ENCODE data around the gene DDI1. TPM values are rescaled to one million over a fixed set of nuclear protein-coding genes. Genes with fewer than 3 reads are reported as not detected.

DDI1 gene
- total and polyA plus RNA-seq, 2 of the 13 experiments (the other 11 are each of a cell fraction or from before 2014, with no cell fraction given), result not detected

DNA sequence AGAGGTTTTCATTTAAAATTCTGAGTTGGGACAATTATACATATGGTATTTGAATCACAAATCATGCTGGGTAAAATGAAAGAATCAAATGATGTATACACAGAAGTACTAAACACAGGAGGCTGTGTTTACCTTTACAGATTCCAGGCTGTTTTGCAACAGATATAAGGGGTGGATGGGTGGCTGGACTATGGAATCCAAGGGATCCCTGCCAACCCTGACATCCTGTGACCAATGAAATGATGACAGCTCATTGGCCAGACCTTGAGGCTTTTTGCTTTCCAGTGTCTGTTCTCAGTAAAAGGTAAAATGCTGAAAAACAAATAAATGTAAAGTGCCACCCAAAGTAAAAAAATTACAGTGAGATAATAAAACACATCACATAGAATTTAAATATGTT lies 3.3 kb upstream of the DDI1 start (continued):
- TF ChIP-seq CHD2 (IDR thresholded peaks at IDR 0.05; ENCODE audit: low read depth, low read length), result no peak
- no peak for TF ChIP-seq HDAC1 (CRISPR knock-in tag; IDR thresholded peaks at IDR 0.05)
- TF ChIP-seq ZNF12 (CRISPR knock-in tag; IDR thresholded peaks at IDR 0.05), result no peak
- TF ChIP-seq, protein P1, sequence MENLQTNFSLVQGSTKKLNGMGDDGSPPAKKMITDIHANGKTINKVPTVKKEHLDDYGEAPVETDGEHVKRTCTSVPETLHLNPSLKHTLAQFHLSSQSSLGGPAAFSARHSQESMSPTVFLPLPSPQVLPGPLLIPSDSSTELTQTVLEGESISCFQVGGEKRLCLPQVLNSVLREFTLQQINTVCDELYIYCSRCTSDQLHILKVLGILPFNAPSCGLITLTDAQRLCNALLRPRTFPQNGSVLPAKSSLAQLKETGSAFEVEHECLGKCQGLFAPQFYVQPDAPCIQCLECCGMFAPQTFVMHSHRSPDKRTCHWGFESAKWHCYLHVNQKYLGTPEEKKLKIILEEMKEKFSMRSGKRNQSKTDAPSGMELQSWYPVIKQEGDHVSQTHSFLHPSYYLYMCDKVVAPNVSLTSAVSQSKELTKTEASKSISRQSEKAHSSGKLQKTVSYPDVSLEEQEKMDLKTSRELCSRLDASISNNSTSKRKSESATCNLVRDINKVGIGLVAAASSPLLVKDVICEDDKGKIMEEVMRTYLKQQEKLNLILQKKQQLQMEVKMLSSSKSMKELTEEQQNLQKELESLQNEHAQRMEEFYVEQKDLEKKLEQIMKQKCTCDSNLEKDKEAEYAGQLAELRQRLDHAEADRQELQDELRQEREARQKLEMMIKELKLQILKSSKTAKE (CRISPR knock-in tag; IDR thresholded peaks at IDR 0.05; ENCODE audit: borderline replicate concordance), result no peak
- TF ChIP-seq, protein P2, sequence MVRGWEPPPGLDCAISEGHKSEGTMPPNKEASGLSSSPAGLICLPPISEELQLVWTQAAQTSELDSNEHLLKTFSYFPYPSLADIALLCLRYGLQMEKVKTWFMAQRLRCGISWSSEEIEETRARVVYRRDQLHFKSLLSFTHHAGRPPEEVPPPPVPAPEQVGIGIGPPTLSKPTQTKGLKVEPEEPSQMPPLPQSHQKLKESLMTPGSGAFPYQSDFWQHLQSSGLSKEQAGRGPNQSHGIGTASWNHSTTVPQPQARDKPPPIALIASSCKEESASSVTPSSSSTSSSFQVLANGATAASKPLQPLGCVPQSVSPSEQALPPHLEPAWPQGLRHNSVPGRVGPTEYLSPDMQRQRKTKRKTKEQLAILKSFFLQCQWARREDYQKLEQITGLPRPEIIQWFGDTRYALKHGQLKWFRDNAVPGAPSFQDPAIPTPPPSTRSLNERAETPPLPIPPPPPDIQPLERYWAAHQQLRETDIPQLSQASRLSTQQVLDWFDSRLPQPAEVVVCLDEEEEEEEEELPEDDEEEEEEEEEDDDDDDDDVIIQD (CRISPR knock-in tag; IDR thresholded peaks at IDR 0.05; ENCODE audit: low read depth), result peak; percentile 36; the same call in 1 of the 2 replicates
- TF ChIP-seq, protein P3, sequence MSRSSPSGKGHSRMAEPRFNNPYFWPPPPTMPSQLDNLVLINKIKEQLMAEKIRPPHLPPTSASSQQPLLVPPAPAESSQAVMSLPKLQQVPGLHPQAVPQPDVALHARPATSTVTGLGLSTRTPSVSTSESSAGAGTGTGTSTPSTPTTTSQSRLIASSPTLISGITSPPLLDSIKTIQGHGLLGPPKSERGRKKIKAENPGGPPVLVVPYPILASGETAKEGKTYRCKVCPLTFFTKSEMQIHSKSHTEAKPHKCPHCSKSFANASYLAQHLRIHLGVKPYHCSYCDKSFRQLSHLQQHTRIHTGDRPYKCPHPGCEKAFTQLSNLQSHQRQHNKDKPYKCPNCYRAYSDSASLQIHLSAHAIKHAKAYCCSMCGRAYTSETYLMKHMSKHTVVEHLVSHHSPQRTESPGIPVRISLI (CRISPR knock-in tag; IDR thresholded peaks at IDR 0.05; ENCODE audit: borderline replicate concordance), result no peak
- TF ChIP-seq SMYD3 (CRISPR knock-in tag; IDR thresholded peaks at IDR 0.05), result no peak
- TF ChIP-seq ZNF552 (CRISPR knock-in tag; IDR thresholded peaks at IDR 0.05; ENCODE audit: borderline replicate concordance), result no peak
- peak; percentile 66 for TF ChIP-seq HNF4A (CRISPR knock-in tag; IDR thresholded peaks at IDR 0.05)
- TF ChIP-seq THYN1 (CRISPR knock-in tag; IDR thresholded peaks at IDR 0.05; ENCODE audit: borderline replicate concordance, low read depth), result no peak
- TF ChIP-seq ZNF644 (CRISPR knock-in tag; IDR thresholded peaks at IDR 0.05; ENCODE audit: low read depth), result peak; percentile 83
- no peak for TF ChIP-seq FOXP1 (IDR thresholded peaks at IDR 0.05)
- TF ChIP-seq FOXP1 (CRISPR knock-in tag; IDR thresholded peaks at IDR 0.05), result peak; percentile 56
- no peak for TF ChIP-seq GTF3A (CRISPR knock-in tag; conservative IDR thresholded peaks at IDR 0.05)
- TF ChIP-seq TSC22D2 (CRISPR knock-in tag; IDR thresholded peaks at IDR 0.05; ENCODE audit: borderline replicate concordance), result no peak
- TF ChIP-seq SP5 (CRISPR knock-in tag; IDR thresholded peaks at IDR 0.05; ENCODE audit: borderline replicate concordance, low read depth), result no peak
- no peak for TF ChIP-seq TOE1 (CRISPR knock-in tag; IDR thresholded peaks at IDR 0.05)
- no peak for TF ChIP-seq TCF12 (IDR thresholded peaks at IDR 0.05)
- TF ChIP-seq TCF12 (CRISPR knock-in tag; IDR thresholded peaks at IDR 0.05), result no peak
- TF ChIP-seq, protein P4, sequence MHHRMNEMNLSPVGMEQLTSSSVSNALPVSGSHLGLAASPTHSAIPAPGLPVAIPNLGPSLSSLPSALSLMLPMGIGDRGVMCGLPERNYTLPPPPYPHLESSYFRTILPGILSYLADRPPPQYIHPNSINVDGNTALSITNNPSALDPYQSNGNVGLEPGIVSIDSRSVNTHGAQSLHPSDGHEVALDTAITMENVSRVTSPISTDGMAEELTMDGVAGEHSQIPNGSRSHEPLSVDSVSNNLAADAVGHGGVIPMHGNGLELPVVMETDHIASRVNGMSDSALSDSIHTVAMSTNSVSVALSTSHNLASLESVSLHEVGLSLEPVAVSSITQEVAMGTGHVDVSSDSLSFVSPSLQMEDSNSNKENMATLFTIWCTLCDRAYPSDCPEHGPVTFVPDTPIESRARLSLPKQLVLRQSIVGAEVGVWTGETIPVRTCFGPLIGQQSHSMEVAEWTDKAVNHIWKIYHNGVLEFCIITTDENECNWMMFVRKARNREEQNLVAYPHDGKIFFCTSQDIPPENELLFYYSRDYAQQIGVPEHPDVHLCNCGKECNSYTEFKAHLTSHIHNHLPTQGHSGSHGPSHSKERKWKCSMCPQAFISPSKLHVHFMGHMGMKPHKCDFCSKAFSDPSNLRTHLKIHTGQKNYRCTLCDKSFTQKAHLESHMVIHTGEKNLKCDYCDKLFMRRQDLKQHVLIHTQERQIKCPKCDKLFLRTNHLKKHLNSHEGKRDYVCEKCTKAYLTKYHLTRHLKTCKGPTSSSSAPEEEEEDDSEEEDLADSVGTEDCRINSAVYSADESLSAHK (CRISPR knock-in tag; IDR thresholded peaks at IDR 0.05; ENCODE audit: borderline replicate concordance), result no peak
- no peak for TF ChIP-seq ZNF782 (CRISPR knock-in tag; IDR thresholded peaks at IDR 0.05; ENCODE audit: borderline replicate concordance)
- TF ChIP-seq, protein P5, sequence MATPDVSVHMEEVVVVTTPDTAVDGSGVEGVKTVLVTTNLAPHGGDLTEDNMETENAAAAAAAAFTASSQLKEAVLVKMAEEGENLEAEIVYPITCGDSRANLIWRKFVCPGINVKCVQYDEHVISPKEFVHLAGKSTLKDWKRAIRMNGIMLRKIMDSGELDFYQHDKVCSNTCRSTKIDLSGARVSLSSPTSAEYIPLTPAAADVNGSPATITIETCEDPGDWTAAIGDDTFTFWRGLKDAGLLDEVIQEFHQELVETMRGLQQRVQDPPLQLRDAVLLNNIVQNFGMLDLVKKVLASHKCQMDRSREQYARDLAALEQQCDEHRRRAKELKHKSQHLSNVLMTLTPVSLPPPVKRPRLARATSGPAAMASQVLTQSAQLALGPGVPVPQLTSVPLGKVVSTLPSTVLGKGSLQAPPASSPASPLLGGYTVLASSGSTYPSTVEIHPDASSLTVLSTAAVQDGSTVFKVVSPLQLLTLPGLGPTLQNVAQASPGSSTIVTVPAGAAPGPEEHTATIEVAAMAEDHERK (CRISPR knock-in tag; IDR thresholded peaks at IDR 0.05; ENCODE audit: low read depth), result no peak
